T1000 (cell line): ENCODE data around the gene BNC2.

ENCODE experiments used
- DNase-seq: peaks from one replicate; lab custom pipeline; 2025; ENCODE audit warnings: mixed read lengths; lab: John Stamatoyannopoulos, UW

BNC2 gene

DNA sequence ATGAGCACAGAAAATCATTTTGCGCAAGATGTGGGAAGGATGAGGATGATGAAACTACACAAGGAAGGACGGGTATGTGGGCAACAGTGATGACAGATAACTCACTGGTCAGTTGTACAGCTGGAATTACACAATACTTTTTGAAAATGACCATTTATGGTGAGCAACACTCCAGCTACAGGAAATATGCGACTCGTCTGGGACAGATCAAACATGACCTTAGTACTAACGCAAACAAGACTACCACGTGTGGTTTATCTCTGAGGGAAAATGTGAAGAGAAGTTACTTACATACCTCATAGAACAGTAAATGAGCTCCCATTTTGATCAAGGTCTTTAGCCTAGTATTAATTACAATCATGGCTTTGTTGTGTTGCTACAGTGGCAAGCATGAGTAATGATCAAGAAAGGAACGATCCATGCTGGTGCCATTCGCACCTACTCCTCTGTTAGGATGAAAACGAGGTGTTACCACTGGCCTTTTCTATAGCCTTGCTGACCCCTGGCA is 456.9 kb downstream of the BNC2 start:
- DNase-seq: peak; percentile 6

DNA sequence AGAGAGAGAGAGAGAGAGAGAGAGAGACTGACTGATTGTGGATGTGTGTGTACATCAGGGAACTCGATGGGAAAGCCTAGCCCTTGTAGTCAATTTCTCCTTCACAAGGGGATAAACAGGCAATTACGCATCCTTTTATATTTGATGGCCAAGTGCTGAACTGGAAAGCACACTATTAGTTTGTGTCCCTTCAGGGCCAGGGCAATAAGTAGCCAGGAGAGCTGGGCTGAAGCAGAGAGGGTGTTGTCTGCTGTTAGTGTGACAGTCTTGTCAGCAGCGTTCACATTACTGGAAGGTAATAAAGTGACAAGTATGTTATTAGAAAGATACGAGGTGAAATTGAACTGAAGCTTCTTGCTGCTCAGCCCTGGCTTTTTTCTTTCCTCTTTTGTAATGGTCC is 457.7 kb downstream of the BNC2 start:
- no peak for DNase-seq

DNA sequence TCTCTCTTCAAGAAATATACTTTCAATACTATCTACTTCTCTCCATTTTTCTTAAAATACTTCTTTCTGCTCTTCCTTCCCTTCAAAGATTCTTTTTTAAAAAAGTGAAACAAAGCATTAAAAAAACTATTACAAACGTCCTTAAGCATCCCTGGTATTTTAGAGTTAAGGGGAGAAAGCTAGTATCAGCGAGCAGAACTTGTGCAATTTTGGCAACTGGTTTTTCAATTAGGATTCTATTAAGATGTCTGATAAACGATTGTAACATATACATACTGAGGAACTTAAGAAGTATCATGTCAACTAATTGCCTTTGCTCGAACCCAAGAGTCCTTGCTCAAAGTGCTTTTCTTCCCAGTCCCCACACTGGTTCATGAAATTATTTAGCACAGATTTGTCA is 459.2 kb downstream of the BNC2 start:
- DNase-seq: no peak

DNA sequence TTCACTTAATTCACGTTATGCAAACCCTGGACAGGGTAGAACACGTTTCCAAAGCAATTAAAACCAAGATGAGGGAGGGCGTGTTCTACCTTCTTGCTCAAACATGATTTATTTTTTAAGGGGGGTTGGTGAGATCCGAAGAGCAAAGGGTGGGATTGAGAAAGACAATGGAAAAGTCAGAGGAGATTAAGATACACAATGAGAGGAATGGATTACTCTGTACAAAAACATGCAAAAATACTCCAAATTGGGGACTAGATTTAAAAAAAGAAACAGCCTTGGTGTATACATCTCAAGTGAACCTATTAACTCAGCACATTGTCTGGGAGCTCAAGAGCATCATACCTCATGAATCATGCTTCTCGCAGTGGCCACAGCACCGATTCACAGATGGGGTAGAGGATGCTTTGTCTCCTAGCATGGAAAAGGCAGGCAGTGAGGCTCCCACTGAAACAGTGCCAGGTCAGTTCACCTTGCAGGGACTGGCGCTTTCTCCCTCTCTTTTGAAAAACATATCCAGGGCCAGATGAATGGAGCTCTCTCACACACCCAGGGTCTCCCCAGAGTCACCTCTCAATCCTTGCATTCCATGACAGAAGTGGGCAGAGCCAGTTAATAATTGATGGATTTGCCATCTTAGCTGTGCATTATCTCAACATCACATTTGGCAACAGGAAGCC is 459.7 kb downstream of the BNC2 start:
- no peak for DNase-seq

DNA sequence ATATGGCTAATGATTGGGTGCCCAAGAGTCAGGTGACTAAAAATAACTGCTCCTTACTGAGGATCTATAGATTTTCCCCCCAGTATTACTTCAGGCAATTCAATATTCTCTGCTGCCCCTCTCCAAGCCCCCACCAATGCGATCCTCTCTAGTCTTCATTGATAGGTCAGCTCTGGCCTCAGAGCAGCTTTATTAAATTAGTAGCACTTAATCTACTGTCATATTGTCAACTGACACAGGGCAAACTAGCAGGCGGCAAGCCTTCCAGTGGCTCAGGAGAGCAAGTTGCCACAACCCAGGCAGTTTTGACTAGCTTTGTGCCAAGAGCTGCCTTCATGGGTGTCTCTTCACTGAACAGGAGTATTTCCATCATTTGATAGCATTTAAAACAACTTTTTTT is 462.9 kb downstream of the BNC2 start:
- no peak for DNase-seq

DNA sequence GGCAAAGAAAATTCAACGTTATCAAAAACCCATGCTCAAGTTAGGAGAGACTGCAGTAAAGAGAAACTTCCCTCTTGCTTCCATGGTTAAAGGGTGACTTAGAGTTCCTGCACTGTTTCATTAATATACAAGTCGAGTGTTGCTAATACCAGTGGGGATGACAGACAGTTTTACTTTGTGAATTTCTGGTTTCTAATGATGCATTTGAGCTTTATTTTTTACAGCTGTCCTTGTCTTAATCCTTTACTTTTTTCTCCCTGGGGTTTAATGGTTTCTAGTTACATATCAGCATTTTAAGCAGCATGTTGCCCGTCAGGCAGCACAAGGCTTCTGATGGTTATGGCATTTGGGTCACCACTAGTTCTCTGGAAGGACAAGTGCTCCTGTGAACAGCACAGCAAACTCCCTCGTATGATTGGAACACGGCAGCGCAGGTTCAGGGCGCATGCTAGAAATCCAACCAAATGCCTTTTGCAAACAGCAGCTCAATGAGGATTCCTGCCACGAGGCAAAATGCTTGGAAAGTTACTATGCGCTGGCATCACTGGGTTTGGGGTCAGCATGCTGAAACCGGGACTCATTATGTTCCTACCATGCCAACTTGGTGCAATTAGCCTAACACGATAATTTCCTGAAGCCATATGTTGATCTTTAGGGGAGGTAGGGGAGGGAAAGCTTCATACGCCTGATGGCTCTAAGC is 463.8 kb downstream of the BNC2 start:
- DNase-seq: no peak

DNA sequence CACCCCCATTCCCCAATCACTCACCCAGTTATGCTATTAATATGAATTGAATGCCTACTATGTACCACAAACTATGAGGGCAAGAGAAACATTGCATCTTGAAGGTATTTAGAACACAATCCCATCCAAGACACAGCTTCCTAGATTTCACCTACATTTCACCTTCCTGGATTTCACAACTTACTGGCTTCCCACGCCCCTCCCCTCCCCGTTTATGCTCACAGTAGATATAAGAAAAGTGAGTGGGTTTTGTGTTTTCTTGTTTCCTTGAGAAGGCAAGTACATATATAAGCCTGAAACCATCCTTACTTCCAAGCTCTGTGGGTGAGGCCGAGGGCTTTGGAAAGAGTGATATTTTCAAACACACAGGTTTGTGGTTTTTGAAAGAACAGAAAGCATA is 465.0 kb downstream of the BNC2 start:
- DNase-seq: no peak

DNA sequence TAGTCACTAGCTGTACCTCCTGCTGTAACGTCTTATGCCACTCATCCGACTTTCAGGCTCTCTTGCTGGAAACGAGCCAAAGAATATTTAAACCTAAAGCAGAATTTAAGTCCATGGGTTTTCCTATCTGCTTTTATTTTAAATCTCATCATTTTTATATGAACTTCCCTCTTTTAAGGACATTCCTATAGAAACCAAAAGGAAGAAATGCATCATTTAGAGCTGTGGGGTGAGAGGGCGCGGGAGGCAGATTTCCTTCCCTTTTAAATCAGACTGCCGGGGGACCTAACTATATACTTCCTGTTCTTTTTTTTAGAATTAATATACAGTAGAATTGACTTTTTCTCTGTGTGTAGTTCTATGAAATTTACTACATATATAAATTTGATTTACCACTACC is 468.8 kb downstream of the BNC2 start:
- no peak for DNase-seq

DNA sequence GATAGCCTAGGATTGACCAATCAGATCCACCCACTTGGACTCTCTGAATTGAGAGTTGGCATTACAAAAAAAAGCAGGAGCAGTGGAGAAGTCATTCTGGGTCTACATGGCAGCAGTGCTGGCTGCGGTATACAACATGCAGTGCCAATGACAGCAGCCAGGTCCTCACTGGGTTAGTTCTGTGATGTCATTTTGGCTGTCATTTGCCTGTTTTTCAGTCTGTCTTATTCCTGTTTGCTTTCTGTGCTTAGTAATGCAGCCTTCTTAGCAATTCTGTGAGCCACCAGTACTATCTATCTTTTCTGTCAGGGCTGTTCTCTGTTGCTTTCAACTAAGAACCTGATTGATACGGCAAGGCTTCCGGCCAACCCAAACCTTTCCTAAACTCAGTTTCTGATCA is 471.8 kb downstream of the BNC2 start:
- DNase-seq: no peak

DNA sequence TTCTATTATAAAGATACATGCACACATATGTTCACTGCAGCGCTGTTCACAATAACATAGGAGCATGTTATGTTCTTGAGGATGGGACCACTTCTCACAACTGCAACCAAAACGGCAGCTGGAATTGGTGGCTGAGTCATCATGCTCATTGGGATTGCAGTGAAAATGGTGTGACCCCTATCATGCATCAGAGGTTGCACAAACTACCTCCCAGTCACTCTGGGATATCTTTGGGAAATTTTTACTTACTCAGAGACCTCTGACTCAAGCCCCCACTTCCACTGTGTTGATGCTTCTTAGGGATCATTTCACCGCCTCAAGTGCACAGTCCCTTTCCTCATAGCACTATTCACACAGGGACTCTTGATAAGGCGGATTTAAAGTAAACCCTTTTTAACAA is 474.1 kb downstream of the BNC2 start:
- DNase-seq: no peak

DNA sequence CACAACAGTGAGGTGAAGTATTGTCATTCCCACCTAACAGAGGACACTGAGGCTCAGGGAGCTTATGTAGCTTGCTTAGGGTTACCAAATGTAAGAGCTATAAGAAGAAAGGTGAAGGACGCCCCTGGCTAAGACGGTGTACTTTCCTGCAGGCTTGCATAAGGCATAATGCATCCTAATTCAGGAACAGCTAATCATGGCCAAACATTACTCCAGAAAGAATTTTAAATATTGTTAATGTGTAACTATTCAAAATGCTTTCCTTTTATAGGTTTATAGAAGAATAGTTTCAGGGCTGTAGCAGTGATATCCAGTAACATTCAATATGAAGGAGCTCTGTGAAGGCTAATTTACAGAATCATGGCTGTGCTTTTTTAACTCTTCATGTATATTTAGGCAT is 479.1 kb downstream of the BNC2 start:
- no peak for DNase-seq

DNA sequence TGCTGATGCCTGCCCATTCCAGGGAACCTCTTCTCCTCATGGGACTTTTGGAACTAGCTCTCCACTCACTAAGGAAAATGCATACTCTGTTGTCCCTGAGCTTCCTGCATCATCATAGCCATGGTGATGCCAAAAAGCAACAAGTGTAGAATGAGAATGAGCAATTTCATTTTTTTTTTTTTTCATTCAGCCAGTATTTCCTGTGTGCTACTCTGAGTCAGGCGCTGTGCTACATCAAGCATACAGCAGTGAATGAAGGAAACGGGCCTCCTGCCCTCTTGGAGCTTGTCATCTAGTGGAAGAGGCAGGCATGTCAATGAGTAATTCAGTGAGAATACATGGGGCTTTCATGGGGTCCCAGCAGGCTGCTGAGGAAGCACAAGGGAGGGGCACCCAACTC is 483.1 kb downstream of the BNC2 start:
- DNase-seq: no peak

DNA sequence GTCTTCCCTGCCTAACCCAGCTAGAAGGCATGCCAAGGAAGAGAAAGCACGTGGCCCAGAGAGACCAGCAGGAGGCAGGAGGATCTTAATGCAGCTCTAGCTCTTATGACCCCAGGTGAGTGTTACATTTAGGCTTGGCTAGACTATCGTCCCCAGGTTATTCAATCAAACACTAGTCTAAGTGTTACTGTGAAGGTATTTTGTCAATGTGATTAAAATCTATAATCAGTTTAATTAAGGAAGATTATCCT is 483.7 kb downstream of the BNC2 start:
- DNase-seq: no peak

DNA sequence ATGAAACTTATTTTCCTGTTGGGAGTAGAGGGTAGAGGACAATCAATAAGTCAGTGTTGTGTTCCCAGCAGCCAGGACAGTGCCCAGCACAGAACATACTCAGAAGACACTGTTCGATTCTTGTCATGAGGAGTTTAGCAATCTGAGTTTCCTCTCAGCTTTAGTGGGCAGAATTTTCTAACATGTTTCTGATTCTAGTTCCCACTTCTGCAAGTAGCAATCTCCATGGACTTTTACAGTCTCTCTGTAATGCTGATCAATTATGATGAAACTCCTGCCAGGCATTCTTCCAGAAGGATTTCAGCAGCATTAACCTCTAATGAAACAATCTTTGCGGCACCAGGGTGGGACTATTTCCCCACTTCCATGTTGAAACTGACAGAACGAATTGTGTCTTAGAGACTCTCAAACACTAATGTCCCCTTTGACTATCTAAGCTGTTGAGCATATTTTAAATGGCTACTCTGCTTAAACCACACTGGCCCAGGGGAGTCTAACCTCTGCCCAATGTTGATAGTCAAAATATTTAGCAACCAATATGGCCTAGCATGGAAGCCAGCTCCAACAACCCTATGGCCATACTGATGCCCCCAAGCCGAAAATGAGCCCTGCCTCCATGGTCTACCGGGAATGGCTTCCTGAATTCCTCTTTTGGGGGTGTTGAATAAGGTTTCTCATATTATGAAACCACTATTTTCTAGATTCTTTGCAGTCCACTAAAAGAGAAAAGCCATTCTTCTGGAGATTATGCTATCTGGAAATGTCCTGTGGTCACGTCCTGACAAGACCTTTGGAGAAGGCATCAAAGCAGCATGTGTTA is 484.3 kb downstream of the BNC2 start:
- no peak for DNase-seq

DNA sequence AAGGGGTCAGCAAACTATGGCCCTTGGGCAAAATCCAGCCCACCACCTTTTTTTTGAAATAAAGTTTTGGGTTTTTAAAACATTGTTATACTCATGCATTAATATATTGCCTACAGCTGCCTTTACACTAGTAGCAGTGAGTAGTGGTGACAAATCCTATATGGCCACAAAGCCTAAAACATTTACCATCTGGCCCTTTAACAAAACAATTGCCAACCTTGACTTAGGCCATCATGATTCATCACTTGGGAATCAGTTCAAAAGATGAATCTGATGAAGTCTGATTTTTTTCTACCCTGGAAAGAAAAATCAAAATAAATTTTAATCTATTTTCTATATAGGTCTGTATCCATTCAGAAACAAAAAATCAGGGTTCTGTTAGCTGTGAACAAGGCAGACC is 484.9 kb downstream of the BNC2 start:
- no peak for DNase-seq

DNA sequence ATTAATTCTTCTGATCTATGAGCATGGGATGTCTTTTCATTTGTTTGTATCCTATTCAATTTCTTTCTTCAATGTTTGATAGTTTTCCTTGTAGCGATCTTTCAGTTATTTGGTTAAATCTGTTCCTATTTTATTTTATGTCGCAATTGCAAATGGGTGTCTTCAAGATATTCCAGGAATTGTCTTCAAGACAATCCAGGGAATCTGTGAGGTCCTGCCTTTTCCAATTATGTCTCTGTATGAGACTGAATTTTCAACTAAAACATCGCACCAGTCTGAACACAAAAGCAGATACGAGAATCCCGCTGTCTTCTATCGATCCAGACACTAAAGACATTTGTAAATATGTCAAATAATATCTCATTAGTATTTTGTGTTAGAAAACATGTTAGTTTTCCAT is 485.5 kb downstream of the BNC2 start:
- DNase-seq: no peak

DNA sequence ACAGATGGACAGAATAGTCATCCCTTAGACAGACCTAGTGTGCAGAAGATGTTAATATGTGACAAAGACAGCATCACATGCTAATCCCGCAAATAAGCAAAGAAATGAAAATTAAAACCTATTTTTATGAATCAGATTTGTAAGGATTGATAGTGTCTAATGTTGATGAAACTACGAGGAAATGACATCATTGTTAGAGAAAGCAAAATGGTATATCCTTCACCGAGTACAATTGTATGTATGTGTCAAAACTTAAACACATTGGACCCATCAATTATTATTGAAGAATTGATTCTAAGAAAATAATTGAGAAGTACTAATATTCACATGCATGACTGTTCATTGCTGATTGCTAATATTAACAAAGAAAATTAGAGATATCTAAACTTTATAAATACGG is 493.2 kb downstream of the BNC2 start:
- DNase-seq: no peak

DNA sequence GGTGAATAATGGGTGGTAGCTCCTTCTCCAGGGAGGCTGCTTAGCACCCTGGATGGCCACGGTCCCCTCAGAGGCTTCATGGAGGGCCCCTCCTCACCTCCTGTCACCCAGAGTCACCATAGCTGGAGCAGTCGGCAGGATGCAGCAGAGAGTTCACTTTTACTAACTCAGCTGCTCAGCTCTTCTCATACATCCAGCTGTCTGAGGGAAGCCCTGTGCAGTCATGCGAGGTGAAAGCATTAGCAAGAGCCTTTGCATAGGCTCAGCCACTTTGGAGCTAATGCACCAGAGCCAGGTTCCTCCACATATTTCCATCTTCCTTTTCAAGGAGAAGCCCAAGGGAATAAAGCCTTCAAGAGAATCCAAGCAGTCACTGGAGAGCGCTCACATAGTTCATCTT is 499.2 kb downstream of the BNC2 start:
- DNase-seq: no peak

DNA sequence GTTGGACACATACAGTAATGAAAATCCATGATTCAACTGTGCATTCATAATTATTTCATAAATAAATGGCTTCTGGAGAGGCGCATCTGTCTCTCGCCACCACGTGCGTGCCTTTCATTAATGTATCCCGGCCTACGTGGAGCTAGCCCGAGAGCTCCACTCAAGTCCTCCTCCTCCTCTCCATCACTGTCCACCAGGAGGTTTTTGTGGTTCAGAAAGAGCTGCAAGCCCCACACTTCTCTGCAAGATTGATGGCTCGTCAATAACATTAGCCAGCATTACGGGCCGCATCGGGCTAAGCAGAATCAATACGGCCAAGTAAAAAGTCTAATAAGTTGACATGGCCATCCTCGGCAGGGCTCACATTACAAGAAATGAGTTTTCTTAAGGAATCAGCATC is 499.8 kb downstream of the BNC2 start:
- no peak for DNase-seq

DNA sequence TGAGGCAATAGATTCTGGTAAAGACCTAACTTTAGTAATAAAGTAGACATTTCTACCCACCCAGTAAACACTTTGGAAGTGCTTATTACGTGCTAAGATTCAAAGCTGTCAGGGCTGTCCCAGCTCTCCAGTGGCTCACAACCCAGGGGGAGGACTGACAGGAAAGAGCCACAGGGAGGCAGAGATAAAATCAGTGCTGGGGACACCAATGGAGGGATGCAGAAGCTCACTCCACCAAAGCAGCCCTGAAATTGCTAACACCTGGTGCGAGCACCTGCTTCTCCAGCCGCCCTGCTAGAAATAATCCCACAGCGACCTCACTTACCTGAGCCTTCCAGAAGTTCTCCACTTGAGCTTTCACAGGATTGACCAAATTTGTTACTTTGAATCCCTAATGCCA is 501.0 kb downstream of the BNC2 start:
- DNase-seq: no peak

DNA sequence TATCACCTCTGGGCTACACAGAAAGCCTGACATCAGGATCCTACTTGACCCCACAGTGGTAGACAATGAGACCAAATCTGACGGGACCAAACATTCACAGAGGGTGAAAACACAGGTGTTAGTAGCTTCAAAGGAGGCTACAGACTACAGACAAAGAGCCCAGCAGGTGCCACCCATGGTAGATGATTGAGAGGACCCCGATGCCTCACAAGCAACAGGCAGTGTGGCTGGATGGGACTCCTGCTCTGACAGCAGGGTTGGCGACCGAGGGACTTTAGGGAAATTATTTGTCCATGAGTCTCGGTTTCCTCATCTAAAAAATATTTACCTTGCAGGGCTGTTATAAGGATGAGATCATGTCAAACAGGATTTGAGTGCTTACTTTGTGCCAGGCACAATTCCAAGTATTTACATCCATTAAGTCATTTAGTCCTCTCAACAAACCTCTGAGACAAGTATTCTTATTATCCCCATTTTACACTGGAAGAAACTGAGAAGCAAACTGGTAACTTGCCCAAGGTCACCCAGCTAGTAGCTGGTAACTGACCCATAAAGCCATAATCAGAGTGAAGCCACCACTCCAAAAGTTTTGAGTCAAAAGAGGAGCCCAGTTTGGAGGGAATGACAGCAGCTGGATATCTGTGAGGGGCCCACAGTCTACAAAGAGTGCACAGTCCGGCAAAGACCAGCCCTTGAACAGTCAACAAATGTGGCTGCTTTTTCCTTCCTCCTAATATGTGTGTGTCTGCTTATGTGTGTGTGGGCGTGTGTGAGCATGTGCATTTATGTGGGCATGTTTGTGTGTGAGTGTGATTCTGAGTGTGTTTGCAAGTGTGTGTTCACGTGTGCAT is 502.0 kb downstream of the BNC2 start:
- DNase-seq: peak; percentile 32

DNA sequence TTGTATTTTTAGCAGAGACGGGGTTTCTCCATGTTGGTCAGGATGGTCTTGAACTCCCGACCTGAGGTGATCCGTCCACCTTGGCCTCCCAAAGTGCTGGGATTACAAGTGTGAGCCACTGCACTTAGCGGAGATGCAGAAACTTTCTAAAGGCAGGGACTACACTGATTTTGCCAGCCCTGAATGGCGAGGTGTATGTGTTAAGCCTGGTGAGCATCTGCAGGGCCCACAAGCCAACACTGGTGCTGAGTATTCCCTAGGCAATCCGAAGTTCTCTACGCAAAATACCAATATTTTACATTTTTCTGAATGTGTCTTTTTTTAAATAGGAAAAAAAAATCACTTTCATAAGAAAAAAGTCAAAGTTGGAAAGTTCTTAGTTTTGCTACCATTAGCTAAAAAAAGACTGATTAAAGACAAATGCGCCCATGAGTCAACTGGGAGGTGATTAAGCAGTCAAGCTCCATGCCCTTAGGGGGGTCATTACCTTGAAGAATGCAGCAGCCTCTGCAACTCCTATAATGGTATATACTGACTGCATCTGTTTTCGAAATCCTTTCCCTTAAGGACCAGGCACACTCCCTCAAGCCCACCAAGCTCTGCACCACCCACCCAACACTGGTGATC is 502.8 kb downstream of the BNC2 start:
- peak; percentile 32 for DNase-seq
